Esophagus muscularis mucosa (tissue), 4 donors: ENCODE results near the gene GIMAP5.

ENCODE experiments used
- EP300 ChIP-seq: sonication (generic); formaldehyde crosslinking; IDR thresholded peaks from one replicate; pipeline ENCODE4 v1.6.1; 2017; ENCODE audit warnings: antibody characterized with exemption
- POLR2A ChIP-seq: fragments of 450-650 bp; IDR thresholded peaks from one replicate; pipeline ENCODE4 v1.6.1; 2017; ENCODE audit warnings: antibody characterized with exemption, moderate library complexity, mild to moderate bottlenecking, low read depth
- POLR2AphosphoS5 ChIP-seq, 2 donors: sonication (generic); formaldehyde crosslinking; IDR thresholded peaks; one replicate each; pipeline ENCODE4 v1.6.1; 2017; ENCODE audit warnings: antibody characterized with exemption in 2 of 2
- TF ChIP-seq, protein P1 (sequence below), 3 experiments: fragments of 200-600 bp in 2 of 3; fragments of 450-650 bp in 1 of 3; sonication (generic) in 2 of 3; IDR thresholded peaks; one replicate each; pipeline ENCODE4 v1.5.1; 2017 to 2019; ENCODE audit warnings: antibody characterized with exemption in 3 of 3, mild to moderate bottlenecking in 2 of 3, moderate library complexity in 1 of 3

- TF ChIP-seq, protein P1, sequence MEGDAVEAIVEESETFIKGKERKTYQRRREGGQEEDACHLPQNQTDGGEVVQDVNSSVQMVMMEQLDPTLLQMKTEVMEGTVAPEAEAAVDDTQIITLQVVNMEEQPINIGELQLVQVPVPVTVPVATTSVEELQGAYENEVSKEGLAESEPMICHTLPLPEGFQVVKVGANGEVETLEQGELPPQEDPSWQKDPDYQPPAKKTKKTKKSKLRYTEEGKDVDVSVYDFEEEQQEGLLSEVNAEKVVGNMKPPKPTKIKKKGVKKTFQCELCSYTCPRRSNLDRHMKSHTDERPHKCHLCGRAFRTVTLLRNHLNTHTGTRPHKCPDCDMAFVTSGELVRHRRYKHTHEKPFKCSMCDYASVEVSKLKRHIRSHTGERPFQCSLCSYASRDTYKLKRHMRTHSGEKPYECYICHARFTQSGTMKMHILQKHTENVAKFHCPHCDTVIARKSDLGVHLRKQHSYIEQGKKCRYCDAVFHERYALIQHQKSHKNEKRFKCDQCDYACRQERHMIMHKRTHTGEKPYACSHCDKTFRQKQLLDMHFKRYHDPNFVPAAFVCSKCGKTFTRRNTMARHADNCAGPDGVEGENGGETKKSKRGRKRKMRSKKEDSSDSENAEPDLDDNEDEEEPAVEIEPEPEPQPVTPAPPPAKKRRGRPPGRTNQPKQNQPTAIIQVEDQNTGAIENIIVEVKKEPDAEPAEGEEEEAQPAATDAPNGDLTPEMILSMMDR (IDR thresholded peaks at IDR 0.05): no peak
- TF ChIP-seq POLR2A (no peak), POLR2AphosphoS5 (IDR thresholded peaks at IDR 0.05) (no peak), EP300 (no peak)
Observed at GRCh38 chr7:150781961-150782360, 44.7 kb downstream of the GIMAP5 start.
